NCI-H1105 (cell line): ENCODE data around the gene ZBTB49.

Experiments
- DNase-seq: peaks from one replicate; lab custom pipeline; 2025; lab: John Stamatoyannopoulos, UW

Gene ZBTB49

DNA sequence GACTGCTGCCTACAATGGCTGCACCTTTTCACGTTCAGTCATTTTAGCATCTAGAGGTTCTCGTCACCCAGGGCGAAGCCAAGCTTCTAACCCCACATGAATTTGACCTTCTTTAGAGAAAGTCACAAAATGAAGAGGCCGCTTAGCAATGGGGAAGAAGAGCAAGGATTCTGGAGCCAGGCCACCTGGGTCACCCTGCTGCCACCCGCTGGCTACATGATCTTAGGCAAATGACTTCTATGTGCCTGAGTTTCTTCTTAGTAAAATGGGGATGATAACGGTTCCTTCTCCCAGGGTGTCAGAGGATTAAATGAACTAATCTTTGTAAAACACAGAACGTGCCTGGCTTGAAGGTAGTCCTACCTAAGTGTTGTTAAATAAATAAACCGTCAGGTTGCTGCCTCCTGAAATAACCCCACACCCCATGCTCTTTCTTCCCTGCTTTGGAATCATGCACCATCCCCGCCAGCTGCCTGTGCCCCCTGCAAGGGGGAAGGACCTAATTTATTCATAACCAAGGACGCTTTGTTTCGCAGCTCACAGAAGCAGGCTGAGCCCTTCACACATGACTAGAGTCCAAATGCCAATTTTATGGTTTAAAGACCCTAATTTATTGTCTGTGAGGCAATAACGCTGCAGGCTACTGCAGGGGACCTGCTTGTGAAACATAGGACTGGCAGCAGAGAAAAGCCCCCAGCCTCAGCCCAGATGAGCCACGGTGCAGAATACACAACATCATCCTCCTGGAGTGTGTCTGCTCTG lies 68.2 kb downstream of the ZBTB49 start:
- DNase-seq: no peak

GRCh38 chr4:4361883-4362282 lies 71.8 kb downstream of the ZBTB49 start:
- DNase-seq: no peak

GRCh38 chr4:4362991-4363697 lies 73.1 kb downstream of the ZBTB49 start:
- no peak for DNase-seq

GRCh38 chr4:4364061-4364460 lies 74.0 kb downstream of the ZBTB49 start:
- DNase-seq: no peak

GRCh38 chr4:4364486-4365208 lies 74.6 kb downstream of the ZBTB49 start:
- DNase-seq: no peak

GRCh38 chr4:4368809-4369580 lies 78.9 kb downstream of the ZBTB49 start:
- no peak for DNase-seq
